GM23338 (cell line): ENCODE data around the gene RASSF4. TPM values are rescaled to one million over a fixed set of nuclear protein-coding genes. Genes with fewer than 3 reads are reported as not detected.

ENCODE experiments used
- ATAC-seq: fragments of 200-7000 bp; cut with Tn5 transposase; 3 replicates; pipeline ENCODE4 v1.9.1; 2020
- DNase-seq: peaks from one replicate; pipeline ENCODE4 v3.0.0-alpha.2; 2015; ENCODE audit warnings: low spot score
- H2AFZ ChIP-seq: fragments of 200-600 bp; sonication (generic); 2 replicates; pipeline ENCODE4 v1.8.0; 2016; ENCODE audit warnings: antibody characterized with exemption, mild to moderate bottlenecking, moderate library complexity
- H3F3A ChIP-seq: fragments of 200-600 bp; sonication (generic); replicated peaks from 2 replicates; pipeline ENCODE4 v1.8.0; 2017; ENCODE audit warnings: antibody characterized with exemption, mixed run types, low read depth
- H3K27ac ChIP-seq: fragments of 200-600 bp; sonication (generic); 2 replicates; pipeline ENCODE4 v1.6.1; 2016; ENCODE audit warnings: low read depth
- H3K27me3 ChIP-seq: fragments of 200-600 bp; sonication (generic); 2 replicates; pipeline ENCODE4 v1.8.0; 2016; ENCODE audit warnings: mild to moderate bottlenecking, mixed run types, moderate library complexity; ENCODE audit not compliant: insufficient read depth
- H3K36me3 ChIP-seq: fragments of 200-600 bp; sonication (generic); 2 replicates; pipeline ENCODE4 v1.8.0; 2016; ENCODE audit warnings: mild to moderate bottlenecking; ENCODE audit not compliant: insufficient read depth
- H3K4me1 ChIP-seq: fragments of 200-600 bp; sonication (generic); 2 replicates; pipeline ENCODE4 v1.8.0; 2016; ENCODE audit warnings: mild to moderate bottlenecking, moderate library complexity; ENCODE audit not compliant: insufficient read depth
- H3K4me2 ChIP-seq: fragments of 200-600 bp; sonication (generic); 2 replicates; pipeline ENCODE4 v1.7.1; 2017; ENCODE audit warnings: mixed run types
- H3K4me3 ChIP-seq: fragments of 200-600 bp; sonication (generic); 2 replicates; pipeline ENCODE4 v1.6.1; 2016; ENCODE audit warnings: mixed run types
- H3K79me2 ChIP-seq: fragments of 200-600 bp; sonication (generic); replicated peaks from 2 replicates; pipeline ENCODE4 v1.8.0; 2017; ENCODE audit warnings: mild to moderate bottlenecking; ENCODE audit not compliant: insufficient read depth
- H3K9me2 ChIP-seq: fragments of 200-600 bp; sonication (generic); 2 replicates; pipeline ENCODE4 v1.8.0; 2017; ENCODE audit not compliant: insufficient read depth
- H4K20me1 ChIP-seq: fragments of 200-600 bp; sonication (generic); replicated peaks from 2 replicates; pipeline ENCODE4 v1.8.0; 2017; ENCODE audit warnings: mild to moderate bottlenecking; ENCODE audit not compliant: insufficient read depth
- H3K27ac Mint-ChIP-seq: 2 replicates; pipeline ENCODE4 v1.8.0; 2020; ENCODE audit warnings: inconsistent platforms, mild to moderate bottlenecking, moderate library complexity, mixed read lengths
- H3K27me3 Mint-ChIP-seq: 3 replicates; pipeline ENCODE4 v1.8.0; 2022; ENCODE audit warnings: low read depth, mild to moderate bottlenecking, moderate library complexity, mixed read lengths, inconsistent platforms; ENCODE audit not compliant: insufficient read depth, poor library complexity
- H3K36me3 Mint-ChIP-seq: 3 replicates; pipeline ENCODE4 v1.8.0; 2021; ENCODE audit warnings: low read depth, mild to moderate bottlenecking, inconsistent platforms, moderate library complexity, mixed read lengths
- H3K4me1 Mint-ChIP-seq: 3 replicates; pipeline ENCODE4 v1.8.0; 2020; ENCODE audit warnings: mild to moderate bottlenecking, inconsistent platforms, mixed read lengths
- H3K4me3 Mint-ChIP-seq: 3 replicates; pipeline ENCODE4 v1.8.0; 2021; ENCODE audit warnings: moderate library complexity, mild to moderate bottlenecking, inconsistent platforms, mixed read lengths
- H3K9me3 Mint-ChIP-seq: 3 replicates; pipeline ENCODE4 v1.8.0; 2020; ENCODE audit warnings: moderate library complexity, mild to moderate bottlenecking, inconsistent platforms, mixed read lengths
- CREB1 ChIP-seq: fragments of 250-450 bp; sonication (Bioruptor Pico); IDR thresholded peaks from 2 replicates; pipeline ENCODE4 v1.5.0; 2020; ENCODE audit warnings: low read depth, mild to moderate bottlenecking, moderate library complexity
- CTCF ChIP-seq, 2 experiments: fragments of 200-600 bp in 1 of 2; sonication (generic) in 1 of 2; conservative IDR thresholded peaks; 2 replicates each; pipeline versions ENCODE4 v1.5.1 to v1.6.1; 2016 to 2017; ENCODE audit warnings: antibody characterized with exemption in 2 of 2, low read depth in 2 of 2, mild to moderate bottlenecking in 2 of 2, moderate library complexity in 1 of 2
- ETS1 ChIP-seq: IDR thresholded peaks from 2 replicates; pipeline ENCODE4 v1.6.1; 2016; ENCODE audit warnings: antibody characterized with exemption
- EZH2 ChIP-seq: fragments of 200-600 bp; sonication (generic); IDR thresholded peaks from one replicate; pipeline ENCODE4 v1.8.0; 2017; ENCODE audit warnings: antibody characterized with exemption, mild to moderate bottlenecking, low read depth; ENCODE audit not compliant: unreplicated experiment
- EZH2phosphoT487 ChIP-seq: fragments of 200-600 bp; sonication (generic); IDR thresholded peaks from one replicate; pipeline ENCODE4 v1.8.1; 2018; ENCODE audit warnings: antibody characterized with exemption; ENCODE audit not compliant: unreplicated experiment
- JUNB ChIP-seq: IDR thresholded peaks from one replicate; pipeline ENCODE4 v1.6.1; 2016; ENCODE audit warnings: antibody characterized with exemption; ENCODE audit not compliant: unreplicated experiment
- NANOG ChIP-seq: IDR thresholded peaks from 2 replicates; pipeline ENCODE4 v1.6.1; 2016; ENCODE audit warnings: antibody characterized with exemption, borderline replicate concordance
- POLR2AphosphoS5 ChIP-seq: IDR thresholded peaks from 2 replicates; pipeline ENCODE4 v1.6.1; 2016; ENCODE audit warnings: antibody characterized with exemption, low read depth
- REST ChIP-seq: IDR thresholded peaks from one replicate; pipeline ENCODE4 v1.6.1; 2018; ENCODE audit warnings: antibody characterized with exemption; ENCODE audit not compliant: unreplicated experiment
- STAT1 ChIP-seq: IDR thresholded peaks from one replicate; pipeline ENCODE4 v1.6.1; 2016; ENCODE audit warnings: antibody characterized with exemption; ENCODE audit not compliant: unreplicated experiment
- ZNF114 ChIP-seq: fragments of 250-450 bp; sonication (Bioruptor Pico); IDR thresholded peaks from 2 replicates; pipeline ENCODE4 v1.5.0; 2020; ENCODE audit warnings: mild to moderate bottlenecking, moderate library complexity
- ZNF331 ChIP-seq: fragments of 250-450 bp; sonication (Bioruptor Pico); IDR thresholded peaks from 2 replicates; pipeline ENCODE4 v1.5.0; 2020; ENCODE audit warnings: low read depth, mild to moderate bottlenecking, moderate library complexity
- ZNF462 ChIP-seq: fragments of 250-450 bp; sonication (Bioruptor Pico); IDR thresholded peaks from 2 replicates; pipeline ENCODE4 v1.5.0; 2020; ENCODE audit warnings: mild to moderate bottlenecking, moderate library complexity
- polyA plus RNA-seq: library from polyadenylated mRNA; unstranded; fragments of >200 nt; fragmentation: Nextera tagmentation; extraction: Ambion mirVana; gene quantifications from 2 replicates; pipeline ENCODE4 v1.2.1, GENCODE V29; 2016
- total RNA-seq: library from RNA; depleted of rRNA; stranded (reverse); fragments of >200 nt; shearing (Covaris generic); gene quantifications from 2 replicates; pipeline ENCODE4 v1.2.3, GENCODE V29; 2014

RASSF4 gene
- total and polyA plus RNA-seq, 2 experiments from 2014 or later, result 12.4 to 13.6 TPM

- H3K9me3 Mint-ChIP-seq, result no peaks in the 10 kb centered on the region
- H3K36me3 Mint-ChIP-seq, result peaks cover 13% of the 10 kb centered on the region
- Histone ChIP-seq H3K36me3 (no peaks in the 10 kb centered on the region), H3K27ac (no peak overlapping the region), H3K79me2 (no peaks in the 10 kb centered on the region), H3K27me3 (no peaks in the 10 kb centered on the region), H3K4me1 (peaks cover 53% of the 10 kb centered on the region), H3F3A (0 out of 2 replicates have a peak, but pooled peaks cover 7% of the 10 kb centered on the region), H3K4me3 (no peak overlapping the region), H2AFZ (no peak overlapping the region), H3K9me2 (no peaks in the 10 kb centered on the region), H3K4me2 (no peak overlapping the region), H4K20me1 (no peaks in the 10 kb centered on the region; the same call in 1 of the 2 replicates)
- TF ChIP-seq CREB1 (CRISPR knock-in tag) (no peak), EZH2 (no peak), ZNF462 (CRISPR knock-in tag) (no peak), STAT1 (no peak), EZH2phosphoT487 (no peak), CTCF (conservative IDR thresholded peaks at IDR 0.05; ENCODE audit: low read depth in 2 of 2) (no peak), ZNF114 (CRISPR knock-in tag) (no peak), ZNF331 (CRISPR knock-in tag) (no peak), REST (no peak), NANOG (no peak), JUNB (no peak), POLR2AphosphoS5 (no peak), ETS1 (no peak)
- peaks cover 21% of the 10 kb centered on the region for H3K27me3 Mint-ChIP-seq
- H3K4me1 Mint-ChIP-seq, result peaks cover 63% of the 10 kb centered on the region
- no peak overlapping the region for H3K27ac Mint-ChIP-seq
- ATAC-seq, result no peak
- H3K4me3 Mint-ChIP-seq, result no peak overlapping the region
- no peak for DNase-seq
These were observed 27.1 kb downstream of the RASSF4 start for GRCh38 chr10:44986670-44987069.
